H9 (cell line): ENCODE measurements around the gene P4HA2. TPM values are rescaled to one million over a fixed set of nuclear protein-coding genes. Genes with fewer than 3 reads are reported as not detected.

Experiments used
- DNase-seq: peaks from one replicate; pipeline ENCODE4 v3.0.0-alpha.2; 2017
- H2AFZ ChIP-seq: one replicate; pipeline ENCODE4 v1.6.1; 2013; ENCODE audit warnings: mild to moderate bottlenecking, low read length, control low read depth, moderate library complexity
- H2AK5ac ChIP-seq: 2 replicates; pipeline ENCODE4 v1.6.1; 2013; ENCODE audit warnings: low read length, control low read depth, mixed read lengths; ENCODE audit not compliant: insufficient read length
- H2BK120ac ChIP-seq: one replicate; pipeline ENCODE4 v1.6.1; 2013; ENCODE audit warnings: low read depth, mild to moderate bottlenecking, low read length, control low read depth, inconsistent platforms; ENCODE audit not compliant: poor library complexity, severe bottlenecking
- H2BK12ac ChIP-seq: 2 replicates; pipeline ENCODE4 v1.6.1; 2013; ENCODE audit warnings: low read length, control low read depth, mixed read lengths, low read depth; ENCODE audit not compliant: insufficient read length
- H2BK15ac ChIP-seq: 2 replicates; pipeline ENCODE4 v1.6.1; 2013; ENCODE audit warnings: low read depth, low read length, control low read depth
- H2BK20ac ChIP-seq: one replicate; pipeline ENCODE4 v1.6.1; 2013; ENCODE audit warnings: low read depth, mild to moderate bottlenecking, low read length, control low read depth, inconsistent platforms; ENCODE audit not compliant: poor library complexity, severe bottlenecking
- H2BK5ac ChIP-seq: 2 replicates; pipeline ENCODE4 v1.6.1; 2013; ENCODE audit warnings: low read length, control low read depth, mixed read lengths; ENCODE audit not compliant: insufficient read length
- H3K14ac ChIP-seq: 2 replicates; pipeline ENCODE4 v1.6.1; 2013; ENCODE audit warnings: low read length, control low read depth; ENCODE audit not compliant: insufficient read depth
- H3K18ac ChIP-seq: 2 replicates; pipeline ENCODE4 v1.6.1; 2013; ENCODE audit warnings: low read depth, mild to moderate bottlenecking, mixed read lengths, low read length, control low read depth; ENCODE audit not compliant: insufficient read length
- H3K23ac ChIP-seq: 2 replicates; pipeline ENCODE4 v1.6.1; 2013; ENCODE audit warnings: low read length, control low read depth, mixed read lengths, low read depth; ENCODE audit not compliant: insufficient read length
- H3K23me2 ChIP-seq: 2 replicates; pipeline ENCODE4 v1.6.1; 2013; ENCODE audit warnings: low read depth, mild to moderate bottlenecking, mixed read lengths, low read length, control low read depth; ENCODE audit not compliant: insufficient read length, poor library complexity, severe bottlenecking
- H3K27ac ChIP-seq: 2 replicates; pipeline ENCODE4 v1.5.1; 2013; ENCODE audit warnings: low read length, control low read depth, mixed read lengths, low read depth; ENCODE audit not compliant: insufficient read length
- H3K27me3 ChIP-seq: 2 replicates; pipeline ENCODE4 v1.6.1; 2013; ENCODE audit warnings: low read length, control low read depth, inconsistent platforms; ENCODE audit not compliant: insufficient read depth
- H3K4ac ChIP-seq: 2 replicates; pipeline ENCODE4 v1.6.1; 2013; ENCODE audit warnings: low read depth, mild to moderate bottlenecking, control low read depth, inconsistent platforms, low read length, moderate library complexity
- H3K4me1 ChIP-seq: 2 replicates; pipeline ENCODE4 v1.6.1; 2013; ENCODE audit warnings: low read length, control low read depth, inconsistent platforms; ENCODE audit not compliant: insufficient read depth
- H3K4me2 ChIP-seq: 2 replicates; pipeline ENCODE4 v1.6.1; 2013; ENCODE audit warnings: low read length, control low read depth, mixed read lengths; ENCODE audit not compliant: insufficient read length, insufficient read depth
- H3K56ac ChIP-seq: 2 replicates; pipeline ENCODE4 v1.6.1; 2013; ENCODE audit warnings: low read depth, mild to moderate bottlenecking, mixed read lengths, low read length, control low read depth; ENCODE audit not compliant: insufficient read length
- H3K79me1 ChIP-seq: 2 replicates; pipeline ENCODE4 v1.6.1; 2013; ENCODE audit warnings: low read depth, mild to moderate bottlenecking, moderate library complexity, low read length, control low read depth, inconsistent platforms; ENCODE audit not compliant: insufficient read depth, poor library complexity, severe bottlenecking
- H3K79me2 ChIP-seq: 2 replicates; pipeline ENCODE4 v1.6.1; 2013; ENCODE audit warnings: low read length, control low read depth, inconsistent platforms; ENCODE audit not compliant: insufficient read depth
- H3K9ac ChIP-seq: 2 replicates; pipeline ENCODE4 v1.6.1; 2013; ENCODE audit warnings: low read length, control low read depth, mixed read lengths; ENCODE audit not compliant: insufficient read length; ENCODE audit errors: extremely low read depth
- H3K9me3 ChIP-seq: one replicate; pipeline ENCODE4 v1.6.1; 2013; ENCODE audit warnings: low read depth, low read length, inconsistent platforms; ENCODE audit not compliant: control insufficient read depth
- H3T11ph ChIP-seq: one replicate; pipeline ENCODE4 v1.6.1; 2013; ENCODE audit warnings: mild to moderate bottlenecking, low read length, control low read depth, inconsistent platforms
- H4K20me1 ChIP-seq: one replicate; pipeline ENCODE4 v1.6.1; 2013; ENCODE audit not compliant: control insufficient read depth, insufficient read length, insufficient read depth
- H4K5ac ChIP-seq: 2 replicates; pipeline ENCODE4 v1.6.1; 2013; ENCODE audit warnings: low read depth, mild to moderate bottlenecking, mixed read lengths, low read length, control low read depth; ENCODE audit not compliant: insufficient read length
- H4K8ac ChIP-seq: replicated peaks from 2 replicates; pipeline ENCODE4 v1.6.1; 2013; ENCODE audit warnings: low read length, control low read depth, mixed read lengths, low read depth; ENCODE audit not compliant: insufficient read length
- H4K91ac ChIP-seq: 2 replicates; pipeline ENCODE4 v1.6.1; 2013; ENCODE audit warnings: low read depth, mild to moderate bottlenecking, moderate library complexity, mixed read lengths, low read length, control low read depth; ENCODE audit not compliant: insufficient read length
- H3K27ac Mint-ChIP-seq, 3 experiments: 2 replicates in 2 of 3; 3 replicates in 1 of 3; pipeline ENCODE4 v1.8.0; 2020 to 2021; ENCODE audit warnings: mixed read lengths in 3 of 3, mild to moderate bottlenecking in 1 of 3, moderate library complexity in 1 of 3
- H3K27me3 Mint-ChIP-seq: 2 replicates; pipeline ENCODE4 v1.8.0; 2021; ENCODE audit warnings: low read depth, mild to moderate bottlenecking, moderate library complexity, mixed read lengths
- H3K36me3 Mint-ChIP-seq, 3 experiments: 2 replicates in 2 of 3; 3 replicates in 1 of 3; pipeline ENCODE4 v1.8.0; 2020 to 2021; ENCODE audit warnings: low read depth in 3 of 3, mixed read lengths in 3 of 3; ENCODE audit not compliant: insufficient read depth in 1 of 3
- H3K4me1 Mint-ChIP-seq, 2 experiments: 2 replicates each; pipeline ENCODE4 v1.8.0; 2020; ENCODE audit warnings: mixed read lengths in 2 of 2
- H3K4me3 Mint-ChIP-seq, 2 experiments: 2 replicates in 1 of 2; 3 replicates in 1 of 2; pipeline ENCODE4 v1.8.0; 2020 to 2021; ENCODE audit warnings: mild to moderate bottlenecking in 2 of 2, mixed read lengths in 2 of 2, moderate library complexity in 1 of 2
- H3K9me3 Mint-ChIP-seq, 2 experiments: 2 replicates in 1 of 2; 3 replicates in 1 of 2; pipeline ENCODE4 v1.8.0; 2020; ENCODE audit warnings: mild to moderate bottlenecking in 2 of 2, mixed read lengths in 2 of 2, moderate library complexity in 1 of 2
- whole genome bisulfite sequencing: extraction: QIAGEN DNeasy Blood & Tissue Kit; methylation state at CpG from one replicate; pipeline ENCODE4 v1.1.7; 2013; ENCODE audit warnings: missing lambda C conversion rate, low lambda C conversion rate, mixed read lengths; ENCODE audit not compliant: insufficient read length; ENCODE audit errors: extremely low coverage; 5-methylcytosine and 5-hydroxymethylcytosine counted together
- total RNA-seq: library from RNA; stranded (reverse); gene quantifications from 2 replicates; pipeline ENCODE4 v1.2.1, GENCODE V29; 2021
- TF ChIP-seq, protein P1 (sequence below): fragments of 200-600 bp; sonication (generic); conservative IDR thresholded peaks from 3 replicates; pipeline ENCODE4 v1.8.0; 2021; ENCODE audit warnings: antibody characterized with exemption, mild to moderate bottlenecking

P4HA2 gene
- total RNA-seq, 1 experiment from 2014 or later, result 15.3 TPM

GRCh38 chr5:132245593-132245992 lies 17.9 kb upstream of the P4HA2 start:
- H3K79me2 ChIP-seq, result no peaks in the 10 kb centered on the region
- no peak overlapping the region for H4K91ac ChIP-seq
- Mint-ChIP-seq H3K27me3 (peaks cover 2% of the 10 kb centered on the region), H3K27ac (no peak overlapping the region), H3K4me1 (peaks cover 5% of the 10 kb centered on the region in 2 experiments), H3K36me3 (peaks cover 5 to 13% (median 6%) of the 10 kb centered on the region in 3 experiments), H3K4me3 (no peak overlapping the region), H3K9me3 (peaks cover 14 to 20% of the 10 kb centered on the region in 2 experiments)
- H3K4ac ChIP-seq, result no peak overlapping the region
- H2BK15ac ChIP-seq, result no peak overlapping the region
- H2BK5ac ChIP-seq, result no peak overlapping the region
- H3K27ac ChIP-seq, result no peak overlapping the region
- H3K18ac ChIP-seq, result no peak overlapping the region
- no peak overlapping the region for H4K5ac ChIP-seq
- no peak overlapping the region for H2BK20ac ChIP-seq
- H3K27me3 ChIP-seq, result no peaks in the 10 kb centered on the region
- H3K4me2 ChIP-seq, result no peak overlapping the region
- no peaks in the 10 kb centered on the region for H4K20me1 ChIP-seq
- no peaks in the 10 kb centered on the region for H3K9me3 ChIP-seq
- no peak overlapping the region for H2BK12ac ChIP-seq
- no peak overlapping the region for H3K9ac ChIP-seq
- H3K56ac ChIP-seq, result no peak overlapping the region
- TF ChIP-seq, protein P1, sequence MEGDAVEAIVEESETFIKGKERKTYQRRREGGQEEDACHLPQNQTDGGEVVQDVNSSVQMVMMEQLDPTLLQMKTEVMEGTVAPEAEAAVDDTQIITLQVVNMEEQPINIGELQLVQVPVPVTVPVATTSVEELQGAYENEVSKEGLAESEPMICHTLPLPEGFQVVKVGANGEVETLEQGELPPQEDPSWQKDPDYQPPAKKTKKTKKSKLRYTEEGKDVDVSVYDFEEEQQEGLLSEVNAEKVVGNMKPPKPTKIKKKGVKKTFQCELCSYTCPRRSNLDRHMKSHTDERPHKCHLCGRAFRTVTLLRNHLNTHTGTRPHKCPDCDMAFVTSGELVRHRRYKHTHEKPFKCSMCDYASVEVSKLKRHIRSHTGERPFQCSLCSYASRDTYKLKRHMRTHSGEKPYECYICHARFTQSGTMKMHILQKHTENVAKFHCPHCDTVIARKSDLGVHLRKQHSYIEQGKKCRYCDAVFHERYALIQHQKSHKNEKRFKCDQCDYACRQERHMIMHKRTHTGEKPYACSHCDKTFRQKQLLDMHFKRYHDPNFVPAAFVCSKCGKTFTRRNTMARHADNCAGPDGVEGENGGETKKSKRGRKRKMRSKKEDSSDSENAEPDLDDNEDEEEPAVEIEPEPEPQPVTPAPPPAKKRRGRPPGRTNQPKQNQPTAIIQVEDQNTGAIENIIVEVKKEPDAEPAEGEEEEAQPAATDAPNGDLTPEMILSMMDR, result no peak
- H3K14ac ChIP-seq, result no peak overlapping the region
- DNase-seq, result no peak
- peaks cover under 1% of the 10 kb centered on the region; the same call in 1 of the 2 replicates for H3K4me1 ChIP-seq
- no peak overlapping the region for H4K8ac ChIP-seq
- H2AK5ac ChIP-seq, result no peak overlapping the region
- WGBS, result no CpG with 5 or more reads among the region's 1 CpG
- no peak overlapping the region for H2AFZ ChIP-seq
- H3K23me2 ChIP-seq, result no peaks in the 10 kb centered on the region
- H3K79me1 ChIP-seq, result no peaks in the 10 kb centered on the region
- no peak overlapping the region for H2BK120ac ChIP-seq
- no peak overlapping the region for H3K23ac ChIP-seq
- no peak overlapping the region for H3T11ph ChIP-seq
